Esophagus squamous epithelium (tissue), 5 donors: ENCODE measurements around the gene HDDC3. TPM values are rescaled to one million over a fixed set of nuclear protein-coding genes. Genes with fewer than 3 reads are reported as not detected.
A peak's percentile ranks its signal among the peaks of the same experiment; 100 is the strongest.

ENCODE experiments used
- DNase-seq: peaks from one replicate; lab custom pipeline; 2025; lab: John Stamatoyannopoulos, UW
- H3K27ac ChIP-seq, 4 donors: fragments of 200-600 bp; sonication (generic); one replicate each; pipeline ENCODE4 v1.5.1; 2016 to 2019; ENCODE audit warnings: mild to moderate bottlenecking in 1 of 4
- H3K27me3 ChIP-seq, 4 donors: fragments of 200-600 bp; sonication (generic); 1 replicate in 3 of 4; 2 replicates in 1 of 4; pipeline versions ENCODE4 v1.5.1 to v1.6.0; 2017 to 2021; ENCODE audit warnings: antibody characterized with exemption in 1 of 4
- H3K36me3 ChIP-seq, 3 donors: fragments of 200-600 bp; sonication (generic); one replicate each; pipeline ENCODE4 v1.5.1; 2016 to 2019
- H3K4me1 ChIP-seq, 3 donors: fragments of 200-600 bp; sonication (generic); one replicate each; pipeline ENCODE4 v1.5.1; 2017 to 2019
- H3K4me3 ChIP-seq, 4 donors: fragments of 200-600 bp; sonication (generic); 1 replicate in 3 of 4; 2 replicates in 1 of 4; pipeline ENCODE4 v1.5.1; 2016 to 2019; ENCODE audit warnings: mild to moderate bottlenecking in 2 of 4, moderate library complexity in 1 of 4
- H3K9me3 ChIP-seq, 3 donors: fragments of 200-600 bp; sonication (generic); one replicate each; pipeline ENCODE4 v1.5.1; 2016 to 2019
- CTCF ChIP-seq, 6 experiments: fragments of 450-650 bp in 4 of 6; fragments of 200-600 bp in 2 of 6; sonication (generic) in 2 of 6; IDR thresholded peaks; one replicate each; pipeline ENCODE4 v1.5.1; 2016 to 2019; ENCODE audit warnings: antibody characterized with exemption in 6 of 6, mild to moderate bottlenecking in 4 of 6, moderate library complexity in 4 of 6
- POLR2A ChIP-seq, 4 donors: fragments of 450-650 bp; IDR thresholded peaks; one replicate each; pipeline ENCODE4 v1.6.1; 2017; ENCODE audit warnings: antibody characterized with exemption in 4 of 4, mild to moderate bottlenecking in 4 of 4, moderate library complexity in 3 of 4
- WGBS, 2 donors: methylation state at CpG; one replicate each; pipeline ENCODE4 v1.1.5; 2018; 5-methylcytosine and 5-hydroxymethylcytosine counted together
- intact Hi-C: fragments of 100-400 bp; cut with DNase I; formaldehyde crosslinking; loops from one replicate; pipeline ENCODE4 v1.15.0; 2022
- total RNA-seq, 4 donors: library from RNA; depleted of rRNA; stranded (reverse); fragments of >200 nt; gene quantifications; one replicate each; pipeline ENCODE4 v1.1.0, GENCODE V29; 2016
- donor health status: DM: yes; HTN: yes; CAD: no.

Gene HDDC3
- total RNA-seq, 4 donors from 2014 or later = 5.8 to 13.7 (median 11.7) TPM

DNA sequence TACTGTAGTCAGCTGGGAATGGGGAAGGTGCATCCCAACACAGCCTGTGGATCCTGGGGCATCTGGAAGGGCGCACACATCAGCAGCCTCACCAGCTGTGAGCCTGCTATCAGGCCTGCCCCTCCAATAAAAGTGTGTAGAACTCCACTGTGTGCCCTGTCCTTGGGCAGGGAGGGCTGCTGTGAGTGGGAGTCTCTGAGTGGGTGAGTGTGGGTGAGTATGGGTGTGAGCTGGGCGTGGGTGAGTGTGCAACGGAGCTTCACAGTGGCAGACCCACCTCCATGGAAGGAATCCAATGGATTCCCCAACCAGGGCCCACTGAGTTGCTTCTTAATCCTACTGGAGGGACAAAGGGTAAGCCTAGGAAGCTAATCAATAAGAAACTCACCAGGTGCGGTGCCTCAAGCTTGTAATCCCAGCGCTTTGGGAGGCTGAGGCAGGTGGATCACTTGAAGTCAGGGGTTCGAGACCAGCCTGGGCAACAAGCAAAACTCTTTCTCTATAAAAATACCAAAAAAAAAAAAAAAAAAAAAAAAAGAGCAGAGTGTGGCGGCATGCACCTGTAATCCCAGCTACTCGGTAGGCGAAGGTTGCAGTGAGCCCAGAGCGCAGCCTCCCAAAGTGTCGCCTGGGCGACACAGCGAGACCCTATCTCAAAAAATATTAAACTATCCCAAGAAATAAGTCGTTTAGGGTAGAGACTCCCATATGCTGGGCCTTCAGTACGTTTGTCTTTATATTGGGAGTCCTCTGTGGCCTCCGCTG, 21.8 kb upstream of the HDDC3 start:
- H3K27ac ChIP-seq = peak overlapping the region; percentile 94 to 98 (median 96)
- intact Hi-C loops = no loop called here
- WGBS, 2 donors = 77 to 81% methylated on average over 11 to 13 of the region's 16 CpGs
- peaks cover 23 to 49% (median 34%) of the 10 kb centered on the region in 3 donors for H3K36me3 ChIP-seq
- no peaks in the 10 kb centered on the region for H3K27me3 ChIP-seq
- peaks cover 22 to 47% (median 24%) of the 10 kb centered on the region in 3 donors for H3K4me1 ChIP-seq
- peak overlapping the region; percentile 64 to 86 (median 84) for H3K4me3 ChIP-seq
- TF ChIP-seq CTCF (IDR thresholded peaks at IDR 0.05) (no peak), POLR2A (IDR thresholded peaks at IDR 0.05) (no peak)
- H3K9me3 ChIP-seq = no peaks in the 10 kb centered on the region
- no peak for DNase-seq

- Histone ChIP-seq H3K36me3 (peaks cover 29 to 60% (median 41%) of the 10 kb centered on the region in 3 donors), H3K4me1 (peaks cover 22 to 47% (median 25%) of the 10 kb centered on the region in 3 donors), H3K9me3 (no peaks in the 10 kb centered on the region), H3K27ac (no peak overlapping the region), H3K27me3 (no peaks in the 10 kb centered on the region), H3K4me3 (no peak overlapping the region)
- WGBS, 2 donors = 88 to 94% methylated on average over 7 to 9 of the region's 14 CpGs
- DNase-seq = no peak
- no peak for TF ChIP-seq CTCF (IDR thresholded peaks at IDR 0.05)
- no peak for TF ChIP-seq POLR2A (IDR thresholded peaks at IDR 0.05)
- intact Hi-C loops = no loop called here
Observed at GRCh38 chr15:90952901-90953677, 20.7 kb upstream of the HDDC3 start.

GRCh38 chr15:90950676-90951075, 18.3 kb upstream of the HDDC3 start:
- peaks cover 6 to 22% (median 11%) of the 10 kb centered on the region in 3 donors for H3K4me1 ChIP-seq
- intact Hi-C loops = no loop called here
- TF ChIP-seq POLR2A (IDR thresholded peaks at IDR 0.05) (no peak), CTCF (IDR thresholded peaks at IDR 0.05) (no peak)
- H3K27ac ChIP-seq = peak overlapping the region in 1 of 4 donors; percentile 68
- H3K4me3 ChIP-seq = no peak overlapping the region
- WGBS, 2 donors = 75 to 100% methylated on average over 1 to 3 of the region's 6 CpGs
- peaks cover 45 to 84% (median 61%) of the 10 kb centered on the region in 3 donors for H3K36me3 ChIP-seq
- no peaks in the 10 kb centered on the region for H3K27me3 ChIP-seq
- no peaks in the 10 kb centered on the region for H3K9me3 ChIP-seq
- no peak for DNase-seq

GRCh38 chr15:90949979-90950675, 17.8 kb upstream of the HDDC3 start:
- peaks cover 46 to 89% (median 66%) of the 10 kb centered on the region in 3 donors for H3K36me3 ChIP-seq
- no peak for DNase-seq
- no peak overlapping the region for H3K4me3 ChIP-seq
- no peaks in the 10 kb centered on the region for H3K9me3 ChIP-seq
- no peak for TF ChIP-seq POLR2A (IDR thresholded peaks at IDR 0.05)
- TF ChIP-seq CTCF (IDR thresholded peaks at IDR 0.05) = no peak
- intact Hi-C loops = no loop called here
- H3K27ac ChIP-seq = peak overlapping the region in 2 of 4 donors; percentile 62 to 68
- WGBS, 2 donors = 83 to 98% methylated on average over 7 to 8 of the region's 23 CpGs
- H3K4me1 ChIP-seq = peaks cover under 1 to 17% (median 6%) of the 10 kb centered on the region in 3 donors
- no peaks in the 10 kb centered on the region for H3K27me3 ChIP-seq
